H9 (cell line): ENCODE measurements around the gene PFN3. TPM values are rescaled to one million over a fixed set of nuclear protein-coding genes. Genes with fewer than 3 reads are reported as not detected.

Experiments used
- DNase-seq: peaks from one replicate; pipeline ENCODE4 v3.0.0-alpha.2; 2017
- H2AFZ ChIP-seq: one replicate; pipeline ENCODE4 v1.6.1; 2013; ENCODE audit warnings: mild to moderate bottlenecking, low read length, control low read depth, moderate library complexity
- H2AK5ac ChIP-seq: 2 replicates; pipeline ENCODE4 v1.6.1; 2013; ENCODE audit warnings: low read length, control low read depth, mixed read lengths; ENCODE audit not compliant: insufficient read length
- H2BK120ac ChIP-seq: one replicate; pipeline ENCODE4 v1.6.1; 2013; ENCODE audit warnings: low read depth, mild to moderate bottlenecking, low read length, control low read depth, inconsistent platforms; ENCODE audit not compliant: poor library complexity, severe bottlenecking
- H2BK12ac ChIP-seq: 2 replicates; pipeline ENCODE4 v1.6.1; 2013; ENCODE audit warnings: low read length, control low read depth, mixed read lengths, low read depth; ENCODE audit not compliant: insufficient read length
- H2BK15ac ChIP-seq: 2 replicates; pipeline ENCODE4 v1.6.1; 2013; ENCODE audit warnings: low read depth, low read length, control low read depth
- H2BK20ac ChIP-seq: one replicate; pipeline ENCODE4 v1.6.1; 2013; ENCODE audit warnings: low read depth, mild to moderate bottlenecking, low read length, control low read depth, inconsistent platforms; ENCODE audit not compliant: poor library complexity, severe bottlenecking
- H2BK5ac ChIP-seq: 2 replicates; pipeline ENCODE4 v1.6.1; 2013; ENCODE audit warnings: low read length, control low read depth, mixed read lengths; ENCODE audit not compliant: insufficient read length
- H3K14ac ChIP-seq: 2 replicates; pipeline ENCODE4 v1.6.1; 2013; ENCODE audit warnings: low read length, control low read depth; ENCODE audit not compliant: insufficient read depth
- H3K18ac ChIP-seq: 2 replicates; pipeline ENCODE4 v1.6.1; 2013; ENCODE audit warnings: low read depth, mild to moderate bottlenecking, mixed read lengths, low read length, control low read depth; ENCODE audit not compliant: insufficient read length
- H3K23ac ChIP-seq: 2 replicates; pipeline ENCODE4 v1.6.1; 2013; ENCODE audit warnings: low read length, control low read depth, mixed read lengths, low read depth; ENCODE audit not compliant: insufficient read length
- H3K23me2 ChIP-seq: 2 replicates; pipeline ENCODE4 v1.6.1; 2013; ENCODE audit warnings: low read depth, mild to moderate bottlenecking, mixed read lengths, low read length, control low read depth; ENCODE audit not compliant: insufficient read length, poor library complexity, severe bottlenecking
- H3K27ac ChIP-seq: 2 replicates; pipeline ENCODE4 v1.5.1; 2013; ENCODE audit warnings: low read length, control low read depth, mixed read lengths, low read depth; ENCODE audit not compliant: insufficient read length
- H3K27me3 ChIP-seq: 2 replicates; pipeline ENCODE4 v1.6.1; 2013; ENCODE audit warnings: low read length, control low read depth, inconsistent platforms; ENCODE audit not compliant: insufficient read depth
- H3K4ac ChIP-seq: 2 replicates; pipeline ENCODE4 v1.6.1; 2013; ENCODE audit warnings: low read depth, mild to moderate bottlenecking, control low read depth, inconsistent platforms, low read length, moderate library complexity
- H3K4me1 ChIP-seq: 2 replicates; pipeline ENCODE4 v1.6.1; 2013; ENCODE audit warnings: low read length, control low read depth, inconsistent platforms; ENCODE audit not compliant: insufficient read depth
- H3K4me2 ChIP-seq: 2 replicates; pipeline ENCODE4 v1.6.1; 2013; ENCODE audit warnings: low read length, control low read depth, mixed read lengths; ENCODE audit not compliant: insufficient read length, insufficient read depth
- H3K56ac ChIP-seq: 2 replicates; pipeline ENCODE4 v1.6.1; 2013; ENCODE audit warnings: low read depth, mild to moderate bottlenecking, mixed read lengths, low read length, control low read depth; ENCODE audit not compliant: insufficient read length
- H3K79me1 ChIP-seq: 2 replicates; pipeline ENCODE4 v1.6.1; 2013; ENCODE audit warnings: low read depth, mild to moderate bottlenecking, moderate library complexity, low read length, control low read depth, inconsistent platforms; ENCODE audit not compliant: insufficient read depth, poor library complexity, severe bottlenecking
- H3K79me2 ChIP-seq: 2 replicates; pipeline ENCODE4 v1.6.1; 2013; ENCODE audit warnings: low read length, control low read depth, inconsistent platforms; ENCODE audit not compliant: insufficient read depth
- H3K9ac ChIP-seq: 2 replicates; pipeline ENCODE4 v1.6.1; 2013; ENCODE audit warnings: low read length, control low read depth, mixed read lengths; ENCODE audit not compliant: insufficient read length; ENCODE audit errors: extremely low read depth
- H3K9me3 ChIP-seq: one replicate; pipeline ENCODE4 v1.6.1; 2013; ENCODE audit warnings: low read depth, low read length, inconsistent platforms; ENCODE audit not compliant: control insufficient read depth
- H3T11ph ChIP-seq: one replicate; pipeline ENCODE4 v1.6.1; 2013; ENCODE audit warnings: mild to moderate bottlenecking, low read length, control low read depth, inconsistent platforms
- H4K20me1 ChIP-seq: one replicate; pipeline ENCODE4 v1.6.1; 2013; ENCODE audit not compliant: control insufficient read depth, insufficient read length, insufficient read depth
- H4K5ac ChIP-seq: 2 replicates; pipeline ENCODE4 v1.6.1; 2013; ENCODE audit warnings: low read depth, mild to moderate bottlenecking, mixed read lengths, low read length, control low read depth; ENCODE audit not compliant: insufficient read length
- H4K8ac ChIP-seq: replicated peaks from 2 replicates; pipeline ENCODE4 v1.6.1; 2013; ENCODE audit warnings: low read length, control low read depth, mixed read lengths, low read depth; ENCODE audit not compliant: insufficient read length
- H4K91ac ChIP-seq: 2 replicates; pipeline ENCODE4 v1.6.1; 2013; ENCODE audit warnings: low read depth, mild to moderate bottlenecking, moderate library complexity, mixed read lengths, low read length, control low read depth; ENCODE audit not compliant: insufficient read length
- H3K27ac Mint-ChIP-seq, 3 experiments: 2 replicates in 2 of 3; 3 replicates in 1 of 3; pipeline ENCODE4 v1.8.0; 2020 to 2021; ENCODE audit warnings: mixed read lengths in 3 of 3, mild to moderate bottlenecking in 1 of 3, moderate library complexity in 1 of 3
- H3K27me3 Mint-ChIP-seq: 2 replicates; pipeline ENCODE4 v1.8.0; 2021; ENCODE audit warnings: low read depth, mild to moderate bottlenecking, moderate library complexity, mixed read lengths
- H3K36me3 Mint-ChIP-seq, 3 experiments: 2 replicates in 2 of 3; 3 replicates in 1 of 3; pipeline ENCODE4 v1.8.0; 2020 to 2021; ENCODE audit warnings: low read depth in 3 of 3, mixed read lengths in 3 of 3; ENCODE audit not compliant: insufficient read depth in 1 of 3
- H3K4me1 Mint-ChIP-seq, 2 experiments: 2 replicates each; pipeline ENCODE4 v1.8.0; 2020; ENCODE audit warnings: mixed read lengths in 2 of 2
- H3K4me3 Mint-ChIP-seq, 2 experiments: 2 replicates in 1 of 2; 3 replicates in 1 of 2; pipeline ENCODE4 v1.8.0; 2020 to 2021; ENCODE audit warnings: mild to moderate bottlenecking in 2 of 2, mixed read lengths in 2 of 2, moderate library complexity in 1 of 2
- H3K9me3 Mint-ChIP-seq, 2 experiments: 2 replicates in 1 of 2; 3 replicates in 1 of 2; pipeline ENCODE4 v1.8.0; 2020; ENCODE audit warnings: mild to moderate bottlenecking in 2 of 2, mixed read lengths in 2 of 2, moderate library complexity in 1 of 2
- WGBS: extraction: QIAGEN DNeasy Blood & Tissue Kit; methylation state at CpG from one replicate; pipeline ENCODE4 v1.1.7; 2013; ENCODE audit warnings: missing lambda C conversion rate, low lambda C conversion rate, mixed read lengths; ENCODE audit not compliant: insufficient read length; ENCODE audit errors: extremely low coverage; 5-methylcytosine and 5-hydroxymethylcytosine counted together
- total RNA-seq: library from RNA; stranded (reverse); gene quantifications from 2 replicates; pipeline ENCODE4 v1.2.1, GENCODE V29; 2021
- TF ChIP-seq, protein P1 (sequence below): fragments of 200-600 bp; sonication (generic); conservative IDR thresholded peaks from 3 replicates; pipeline ENCODE4 v1.8.0; 2021; ENCODE audit warnings: antibody characterized with exemption, mild to moderate bottlenecking

PFN3 gene
- total RNA-seq, 1 experiment from 2014 or later: not detected

DNA sequence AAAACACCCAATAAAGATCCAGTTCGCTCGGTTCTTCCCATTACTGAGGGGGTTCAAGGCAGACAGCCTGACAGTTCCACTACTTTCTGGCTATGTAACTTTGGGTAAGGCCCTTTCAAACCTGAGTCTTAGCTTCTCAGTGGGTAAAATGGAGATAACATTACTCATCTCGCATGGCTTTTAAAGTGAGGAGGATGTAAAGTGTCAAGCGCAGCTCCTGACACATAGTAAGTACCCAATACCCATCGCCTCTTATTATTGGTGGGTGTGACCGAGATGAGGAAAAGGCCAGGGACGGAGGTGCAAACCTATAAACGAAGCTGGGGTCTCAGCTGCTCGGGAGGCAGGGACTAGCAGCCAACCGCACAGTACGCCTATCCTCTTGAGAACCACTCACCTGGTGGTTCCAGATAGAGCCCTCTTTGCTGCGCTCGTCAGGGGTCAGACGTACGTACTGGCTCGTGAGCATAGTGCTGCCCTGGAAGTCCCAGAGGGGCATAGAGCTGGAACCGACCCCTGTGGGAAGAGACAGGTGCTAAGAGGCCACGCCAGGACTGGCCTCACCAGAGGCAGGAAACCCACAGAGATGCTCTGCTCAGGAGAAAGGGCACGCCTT lies 49.6 kb downstream of the PFN3 start:
- peaks cover 3% of the 10 kb centered on the region; the same call in 1 of the 2 replicates for H3K4me1 ChIP-seq
- no peak overlapping the region for H3K27ac ChIP-seq
- Mint-ChIP-seq H3K4me3 (peak overlapping the region; percentile 98 to 99), H3K27me3 (peaks cover 24% of the 10 kb centered on the region), H3K4me1 (peaks cover 20 to 25% of the 10 kb centered on the region in 2 experiments), H3K9me3 (peaks cover 3 to 4% of the 10 kb centered on the region in 2 experiments; a peak in 4 of 5 replicates), H3K27ac (peak overlapping the region; percentile 100; a peak in 6 of 7 replicates), H3K36me3 (peaks cover 2 to 25% (median 22%) of the 10 kb centered on the region in 3 experiments; a peak in 6 of 7 replicates)
- H3K14ac ChIP-seq: peak overlapping the region; percentile 10; the same call in 1 of the 2 replicates
- H2BK120ac ChIP-seq: no peak overlapping the region
- no peak overlapping the region for H2AK5ac ChIP-seq
- H3K79me1 ChIP-seq: peaks cover 4% of the 10 kb centered on the region
- H2BK15ac ChIP-seq: no peak overlapping the region
- no peak overlapping the region for H2BK5ac ChIP-seq
- no peaks in the 10 kb centered on the region for H3K9me3 ChIP-seq
- no peak overlapping the region for H4K5ac ChIP-seq
- no peak overlapping the region for H2BK12ac ChIP-seq
- no peak overlapping the region for H3K18ac ChIP-seq
- H3K56ac ChIP-seq: no peak overlapping the region
- no peak overlapping the region for H3K4ac ChIP-seq
- no peak overlapping the region for H4K91ac ChIP-seq
- no peaks in the 10 kb centered on the region for H3K27me3 ChIP-seq
- peak overlapping the region; percentile 89 for H3K4me2 ChIP-seq
- no peak overlapping the region for H2AFZ ChIP-seq
- H3K23me2 ChIP-seq: peaks cover 7% of the 10 kb centered on the region
- peak overlapping the region; percentile 97 for H3K9ac ChIP-seq
- no CpG with 5 or more reads among the region's 19 CpGs for WGBS
- peaks cover 17% of the 10 kb centered on the region for H3K79me2 ChIP-seq
- H4K20me1 ChIP-seq: no peaks in the 10 kb centered on the region
- H3T11ph ChIP-seq: no peak overlapping the region
- peak overlapping the region; percentile 29 for H4K8ac ChIP-seq
- no peak overlapping the region for H3K23ac ChIP-seq
- TF ChIP-seq, protein P1, sequence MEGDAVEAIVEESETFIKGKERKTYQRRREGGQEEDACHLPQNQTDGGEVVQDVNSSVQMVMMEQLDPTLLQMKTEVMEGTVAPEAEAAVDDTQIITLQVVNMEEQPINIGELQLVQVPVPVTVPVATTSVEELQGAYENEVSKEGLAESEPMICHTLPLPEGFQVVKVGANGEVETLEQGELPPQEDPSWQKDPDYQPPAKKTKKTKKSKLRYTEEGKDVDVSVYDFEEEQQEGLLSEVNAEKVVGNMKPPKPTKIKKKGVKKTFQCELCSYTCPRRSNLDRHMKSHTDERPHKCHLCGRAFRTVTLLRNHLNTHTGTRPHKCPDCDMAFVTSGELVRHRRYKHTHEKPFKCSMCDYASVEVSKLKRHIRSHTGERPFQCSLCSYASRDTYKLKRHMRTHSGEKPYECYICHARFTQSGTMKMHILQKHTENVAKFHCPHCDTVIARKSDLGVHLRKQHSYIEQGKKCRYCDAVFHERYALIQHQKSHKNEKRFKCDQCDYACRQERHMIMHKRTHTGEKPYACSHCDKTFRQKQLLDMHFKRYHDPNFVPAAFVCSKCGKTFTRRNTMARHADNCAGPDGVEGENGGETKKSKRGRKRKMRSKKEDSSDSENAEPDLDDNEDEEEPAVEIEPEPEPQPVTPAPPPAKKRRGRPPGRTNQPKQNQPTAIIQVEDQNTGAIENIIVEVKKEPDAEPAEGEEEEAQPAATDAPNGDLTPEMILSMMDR: no peak
- DNase-seq: no peak
- no peak overlapping the region for H2BK20ac ChIP-seq

Other genes with a start within 250 kb of the PFN3 start
- 17.6 and 18.6 TPM in 2 replicates for gene RAB24, start 96.9 kb downstream of the PFN3 start, total RNA-seq
- gene PRELID1, start 96.9 kb downstream of the PFN3 start, total RNA-seq: 212 and 213 TPM in 2 replicates
- 9.8 and 10.9 TPM in 2 replicates for gene MXD3, start 88.8 kb downstream of the PFN3 start, total RNA-seq
- 105 and 106 TPM in 2 replicates for gene LMAN2, start 49.0 kb downstream of the PFN3 start, total RNA-seq
- 12.3 and 16.4 TPM in 2 replicates for gene RGS14, start 42.7 kb downstream of the PFN3 start, total RNA-seq
- not detected in 2 replicates for gene SLC34A1, start 16.2 kb downstream of the PFN3 start, total RNA-seq
- gene F12, start 8.9 kb upstream of the PFN3 start, total RNA-seq: 2.3 and 3.5 TPM in 2 replicates
- gene GRK6, start 26.0 kb upstream of the PFN3 start, total RNA-seq: 73.7 and 75.2 TPM in 2 replicates
- 9.6 and 10.2 TPM in 2 replicates for gene PRR7, start 46.2 kb upstream of the PFN3 start, total RNA-seq
- gene DBN1, start 73.0 kb upstream of the PFN3 start, total RNA-seq: 339 and 340 TPM in 2 replicates
- 134 and 137 TPM in 2 replicates for gene PDLIM7, start 96.9 kb upstream of the PFN3 start, total RNA-seq
- gene DOK3, start 109.2 kb upstream of the PFN3 start, total RNA-seq: 15.9 and 16.4 TPM in 2 replicates
- gene DDX41, start 116.3 kb upstream of the PFN3 start, total RNA-seq: 125 and 133 TPM in 2 replicates
- 65.0 and 71.5 TPM in 2 replicates for gene FAM193B, start 153.9 kb upstream of the PFN3 start, total RNA-seq
- 155 and 156 TPM in 2 replicates for gene TMED9, start 191.5 kb upstream of the PFN3 start, total RNA-seq
- gene B4GALT7, start 199.5 kb upstream of the PFN3 start, total RNA-seq: 26.3 TPM in 2 replicates